ENCODE measurements around the gene PRKCA. TPM values are rescaled to one million over a fixed set of nuclear protein-coding genes. Genes with fewer than 3 reads are reported as not detected.

PRKCA gene
- total and polyA plus RNA-seq, 2 of the 13 experiments (the other 11 are each of a cell fraction or from before 2014, with no cell fraction given), result 18.5 to 21.5 TPM

GRCh38 chr17:66714046-66715023 lies 411.9 kb downstream of the PRKCA start (continued):
- TF ChIP-seq NR2F1 (CRISPR knock-in tag; IDR thresholded peaks at IDR 0.05), result no peak
- TF ChIP-seq ZNF34 (CRISPR knock-in tag; IDR thresholded peaks at IDR 0.05; ENCODE audit: borderline replicate concordance), result no peak
- no peak for TF ChIP-seq ATRX (CRISPR knock-in tag; IDR thresholded peaks at IDR 0.05; ENCODE audit: borderline replicate concordance)
- no peak for TF ChIP-seq HMGXB3 (CRISPR knock-in tag; IDR thresholded peaks at IDR 0.05; ENCODE audit: borderline replicate concordance)
- no peak for TF ChIP-seq EHMT2 (IDR thresholded peaks at IDR 0.05; ENCODE audit: borderline replicate concordance, low read depth, low read length)
- no peak for TF ChIP-seq ZNF333 (CRISPR knock-in tag; IDR thresholded peaks at IDR 0.05; ENCODE audit: borderline replicate concordance)

Data from HepG2 (cell line).